Measurements from ENCODE around the gene FYB1.

Gene FYB1

GRCh38 chr5:39120052-39120420 lies 99.3 kb downstream of the FYB1 start:
- Histone ChIP-seq H3K27me3 (ENCODE audit: insufficient read depth, low read length) (no peaks in the 10 kb centered on the region), H3K4me1 (ENCODE audit: insufficient read depth, low read length) (no peaks in the 10 kb centered on the region), H2AFZ (ENCODE audit: low read depth, low read length) (no peak overlapping the region), H3K9me3 (ENCODE audit: low read length) (no peaks in the 10 kb centered on the region), H3K4me3 (ENCODE audit: low read length) (no peak overlapping the region), H3K36me3 (ENCODE audit: insufficient read depth, low read length) (no peaks in the 10 kb centered on the region)

GRCh38 chr5:39119404-39120051 lies 99.8 kb downstream of the FYB1 start:
- H3K36me3 ChIP-seq (ENCODE audit: insufficient read depth, low read length), result no peaks in the 10 kb centered on the region
- H3K4me1 ChIP-seq (ENCODE audit: insufficient read depth, low read length), result no peaks in the 10 kb centered on the region
- no peak overlapping the region for H2AFZ ChIP-seq (ENCODE audit: low read depth, low read length)
- no peak overlapping the region for H3K4me3 ChIP-seq (ENCODE audit: low read length)
- no peaks in the 10 kb centered on the region for H3K27me3 ChIP-seq (ENCODE audit: insufficient read depth, low read length)
- no peaks in the 10 kb centered on the region for H3K9me3 ChIP-seq (ENCODE audit: low read length)

- Histone ChIP-seq H2AFZ (ENCODE audit: low read depth, low read length) (no peak overlapping the region), H3K36me3 (ENCODE audit: insufficient read depth, low read length) (no peaks in the 10 kb centered on the region), H3K4me1 (ENCODE audit: insufficient read depth, low read length) (no peaks in the 10 kb centered on the region), H3K9me3 (ENCODE audit: low read length) (no peaks in the 10 kb centered on the region), H3K27me3 (ENCODE audit: insufficient read depth, low read length) (no peaks in the 10 kb centered on the region), H3K4me3 (ENCODE audit: low read length) (no peak overlapping the region)
These were observed 100.7 kb downstream of the FYB1 start for GRCh38 chr5:39118638-39119037.

- H3K27me3 ChIP-seq (ENCODE audit: insufficient read depth, low read length), result no peaks in the 10 kb centered on the region
- H3K4me1 ChIP-seq (ENCODE audit: insufficient read depth, low read length), result no peaks in the 10 kb centered on the region
- no peaks in the 10 kb centered on the region for H3K36me3 ChIP-seq (ENCODE audit: insufficient read depth, low read length)
- H3K9me3 ChIP-seq (ENCODE audit: low read length), result no peaks in the 10 kb centered on the region
- no peak overlapping the region for H2AFZ ChIP-seq (ENCODE audit: low read depth, low read length)
- no peak overlapping the region for H3K4me3 ChIP-seq (ENCODE audit: low read length)
These were observed 102.0 kb downstream of the FYB1 start for GRCh38 chr5:39117401-39117800.

GRCh38 chr5:39116344-39117170 lies 102.8 kb downstream of the FYB1 start:
- Histone ChIP-seq H3K36me3 (ENCODE audit: insufficient read depth, low read length) (no peaks in the 10 kb centered on the region), H3K9me3 (ENCODE audit: low read length) (no peaks in the 10 kb centered on the region), H3K4me3 (ENCODE audit: low read length) (no peak overlapping the region), H2AFZ (ENCODE audit: low read depth, low read length) (no peak overlapping the region), H3K27me3 (ENCODE audit: insufficient read depth, low read length) (no peaks in the 10 kb centered on the region), H3K4me1 (ENCODE audit: insufficient read depth, low read length) (no peaks in the 10 kb centered on the region)

- Histone ChIP-seq H3K36me3 (ENCODE audit: insufficient read depth, low read length) (no peaks in the 10 kb centered on the region), H3K4me3 (ENCODE audit: low read length) (no peak overlapping the region), H3K27me3 (ENCODE audit: insufficient read depth, low read length) (no peaks in the 10 kb centered on the region), H2AFZ (ENCODE audit: low read depth, low read length) (no peak overlapping the region), H3K4me1 (ENCODE audit: insufficient read depth, low read length) (no peaks in the 10 kb centered on the region), H3K9me3 (ENCODE audit: low read length) (no peaks in the 10 kb centered on the region)
These were observed 103.6 kb downstream of the FYB1 start for GRCh38 chr5:39115644-39116343.

GRCh38 chr5:39114155-39114554 lies 105.2 kb downstream of the FYB1 start:
- H2AFZ ChIP-seq (ENCODE audit: low read depth, low read length), result no peak overlapping the region
- no peaks in the 10 kb centered on the region for H3K9me3 ChIP-seq (ENCODE audit: low read length)
- no peaks in the 10 kb centered on the region for H3K27me3 ChIP-seq (ENCODE audit: insufficient read depth, low read length)

GRCh38 chr5:39113354-39113953 lies 105.9 kb downstream of the FYB1 start:
- H3K27me3 ChIP-seq (ENCODE audit: insufficient read depth, low read length), result no peaks in the 10 kb centered on the region
- H3K36me3 ChIP-seq (ENCODE audit: insufficient read depth, low read length), result no peaks in the 10 kb centered on the region
- H3K9me3 ChIP-seq (ENCODE audit: low read length), result no peaks in the 10 kb centered on the region
- H2AFZ ChIP-seq (ENCODE audit: low read depth, low read length), result no peak overlapping the region
- H3K4me3 ChIP-seq (ENCODE audit: low read length), result no peak overlapping the region
- peaks cover 3% of the 10 kb centered on the region for H3K4me1 ChIP-seq (ENCODE audit: insufficient read depth, low read length)

More at GRCh38 chr5:39114155-39114554, 105.2 kb downstream of the FYB1 start:
- H3K36me3 ChIP-seq (ENCODE audit: insufficient read depth, low read length), result no peaks in the 10 kb centered on the region
- no peak overlapping the region for H3K4me3 ChIP-seq (ENCODE audit: low read length)
- peaks cover under 1% of the 10 kb centered on the region for H3K4me1 ChIP-seq (ENCODE audit: insufficient read depth, low read length)

GRCh38 chr5:39109606-39110005 lies 109.8 kb downstream of the FYB1 start:
- Histone ChIP-seq H3K4me1 (ENCODE audit: insufficient read depth, low read length) (peaks cover 3% of the 10 kb centered on the region), H3K36me3 (ENCODE audit: insufficient read depth, low read length) (no peaks in the 10 kb centered on the region), H3K9me3 (ENCODE audit: low read length) (no peaks in the 10 kb centered on the region)

GRCh38 chr5:39108987-39109386 lies 110.4 kb downstream of the FYB1 start:
- Histone ChIP-seq H3K4me3 (ENCODE audit: low read length) (no peak overlapping the region), H2AFZ (ENCODE audit: low read depth, low read length) (peak overlapping the region; percentile 54), H3K9me3 (ENCODE audit: low read length) (no peaks in the 10 kb centered on the region), H3K4me1 (ENCODE audit: insufficient read depth, low read length) (peaks cover 3% of the 10 kb centered on the region), H3K27me3 (ENCODE audit: insufficient read depth, low read length) (no peaks in the 10 kb centered on the region), H3K36me3 (ENCODE audit: insufficient read depth, low read length) (no peaks in the 10 kb centered on the region)

More at GRCh38 chr5:39109606-39110005, 109.8 kb downstream of the FYB1 start:
- H2AFZ ChIP-seq (ENCODE audit: low read depth, low read length), result no peak overlapping the region
- no peak overlapping the region for H3K4me3 ChIP-seq (ENCODE audit: low read length)
- no peaks in the 10 kb centered on the region for H3K27me3 ChIP-seq (ENCODE audit: insufficient read depth, low read length)

GRCh38 chr5:39107350-39107749 lies 112.0 kb downstream of the FYB1 start:
- Histone ChIP-seq H3K4me3 (ENCODE audit: low read length) (no peak overlapping the region), H3K9me3 (ENCODE audit: low read length) (no peaks in the 10 kb centered on the region), H2AFZ (ENCODE audit: low read depth, low read length) (no peak overlapping the region), H3K27me3 (ENCODE audit: insufficient read depth, low read length) (no peaks in the 10 kb centered on the region), H3K4me1 (ENCODE audit: insufficient read depth, low read length) (peaks cover 3% of the 10 kb centered on the region), H3K36me3 (ENCODE audit: insufficient read depth, low read length) (no peaks in the 10 kb centered on the region)

GRCh38 chr5:39106322-39106721 lies 113.0 kb downstream of the FYB1 start:
- Histone ChIP-seq H3K4me1 (ENCODE audit: insufficient read depth, low read length) (peaks cover 3% of the 10 kb centered on the region), H3K36me3 (ENCODE audit: insufficient read depth, low read length) (no peaks in the 10 kb centered on the region), H3K27me3 (ENCODE audit: insufficient read depth, low read length) (no peaks in the 10 kb centered on the region), H2AFZ (ENCODE audit: low read depth, low read length) (no peak overlapping the region), H3K9me3 (ENCODE audit: low read length) (no peaks in the 10 kb centered on the region), H3K4me3 (ENCODE audit: low read length) (no peak overlapping the region)

GRCh38 chr5:39104221-39104620 lies 115.1 kb downstream of the FYB1 start:
- Histone ChIP-seq H3K4me3 (ENCODE audit: low read length) (no peak overlapping the region), H3K4me1 (ENCODE audit: insufficient read depth, low read length) (peaks cover 3% of the 10 kb centered on the region), H3K27me3 (ENCODE audit: insufficient read depth, low read length) (no peaks in the 10 kb centered on the region), H2AFZ (ENCODE audit: low read depth, low read length) (no peak overlapping the region), H3K9me3 (ENCODE audit: low read length) (no peaks in the 10 kb centered on the region), H3K36me3 (ENCODE audit: insufficient read depth, low read length) (no peaks in the 10 kb centered on the region)

Data from neuron (in vitro differentiated cells).